Body of pancreas (tissue), 4 donors: ENCODE measurements around the gene VGLL2. TPM values are rescaled to one million over a fixed set of nuclear protein-coding genes. Genes with fewer than 3 reads are reported as not detected.

Source experiments
- ATAC-seq: fragments of 150-250 bp; one replicate; pipeline ENCODE4 v1.9.1; 2016
- DNase-seq, 4 donors: peaks; one replicate each; pipeline ENCODE4 v3.0.0-alpha.2; 2019
- H3K27ac ChIP-seq, 4 donors: fragments of 200-600 bp; sonication (generic); 1 replicate in 3 of 4; 2 replicates in 1 of 4; pipeline versions ENCODE4 v1.5.1 to v1.6.1; 2016 to 2019; ENCODE audit warnings: mild to moderate bottlenecking in 1 of 4, mixed read lengths in 1 of 4, moderate library complexity in 1 of 4
- H3K27me3 ChIP-seq, 2 donors: fragments of 200-600 bp; sonication (generic); one replicate each; pipeline ENCODE4 v1.6.0; 2016; ENCODE audit warnings: mild to moderate bottlenecking in 1 of 2
- H3K36me3 ChIP-seq, 2 donors: fragments of 200-600 bp; sonication (generic); replicated peaks in 1 of 2; 2 replicates each; pipeline ENCODE4 v1.5.1; 2016; ENCODE audit warnings: low read depth in 2 of 2; ENCODE audit not compliant: insufficient read depth in 1 of 2
- H3K4me1 ChIP-seq: fragments of 200-600 bp; sonication (generic); one replicate; pipeline ENCODE4 v1.6.0; 2016
- H3K4me3 ChIP-seq, 2 donors: fragments of 200-600 bp; sonication (generic); 1 replicate in 1 of 2; 2 replicates in 1 of 2; pipeline ENCODE4 v1.5.1; 2016 to 2019
- H3K9me3 ChIP-seq, 3 donors: fragments of 200-600 bp; sonication (generic); 1 replicate in 2 of 3; 2 replicates in 1 of 3; pipeline ENCODE4 v1.5.1; 2016
- CTCF ChIP-seq, 7 experiments: fragments of 450-650 bp in 4 of 7; fragments of 200-600 bp in 3 of 7; sonication (generic) in 3 of 7; IDR thresholded peaks; one replicate each; pipeline ENCODE4 v1.5.1; 2016 to 2019; ENCODE audit warnings: antibody characterized with exemption in 7 of 7
- POLR2A ChIP-seq, 3 donors: fragments of 450-650 bp; IDR thresholded peaks; one replicate each; pipeline ENCODE4 v1.6.1; 2016; ENCODE audit warnings: antibody characterized with exemption in 3 of 3, mild to moderate bottlenecking in 2 of 3
- WGBS, 2 donors: methylation state at CpG; one replicate each; pipeline ENCODE4 v1.1.5; 2017; 5-methylcytosine and 5-hydroxymethylcytosine counted together
- intact Hi-C: fragments of 100-400 bp; cut with DNase I; formaldehyde crosslinking; loops from one replicate; pipeline ENCODE4 v1.15.1; 2023
- total RNA-seq, 2 donors: library from RNA; depleted of rRNA; stranded (reverse); fragments of >200 nt; gene quantifications; one replicate each; pipeline ENCODE4 v1.1.0, GENCODE V29; 2016

The VGLL2 gene
- total RNA-seq, 2 donors from 2014 or later, result 0.99 TPM; not detected in 1

DNA sequence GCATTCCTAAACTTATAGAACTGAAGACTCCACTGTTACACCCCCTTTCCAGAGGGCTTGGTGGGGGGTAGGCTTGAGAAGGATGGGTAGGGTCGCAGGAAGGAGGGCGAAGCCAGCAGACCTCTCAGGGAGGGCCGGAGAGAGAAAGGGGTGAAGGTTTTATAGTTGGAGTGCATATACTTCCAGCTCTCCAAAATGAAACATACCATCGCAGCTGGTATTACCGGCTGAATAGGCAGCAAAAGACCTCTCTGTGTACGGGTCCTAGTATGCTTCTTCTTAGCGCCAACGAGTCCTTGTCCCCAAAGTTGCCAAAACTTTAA, 1.0 kb upstream of the VGLL2 start:
- intact Hi-C loops, result no loop called here
- TF ChIP-seq POLR2A (IDR thresholded peaks at IDR 0.05) (no peak), CTCF (IDR thresholded peaks at IDR 0.05) (no peak)
- peaks cover 0 to 34% of the 10 kb centered on the region in 2 donors for H3K27me3 ChIP-seq
- ATAC-seq (peak; percentile 13), DNase-seq (no peak)
- no peaks in the 10 kb centered on the region for H3K36me3 ChIP-seq
- WGBS, 2 donors, result 1 to 3% methylated on average over 8 of the region's 8 CpGs
- H3K4me1 ChIP-seq, result peaks cover 22% of the 10 kb centered on the region
- H3K4me3 ChIP-seq, result peak overlapping the region in 1 of 2 donors; percentile 29
- H3K27ac ChIP-seq, result no peak overlapping the region
- no peaks in the 10 kb centered on the region for H3K9me3 ChIP-seq

DNA sequence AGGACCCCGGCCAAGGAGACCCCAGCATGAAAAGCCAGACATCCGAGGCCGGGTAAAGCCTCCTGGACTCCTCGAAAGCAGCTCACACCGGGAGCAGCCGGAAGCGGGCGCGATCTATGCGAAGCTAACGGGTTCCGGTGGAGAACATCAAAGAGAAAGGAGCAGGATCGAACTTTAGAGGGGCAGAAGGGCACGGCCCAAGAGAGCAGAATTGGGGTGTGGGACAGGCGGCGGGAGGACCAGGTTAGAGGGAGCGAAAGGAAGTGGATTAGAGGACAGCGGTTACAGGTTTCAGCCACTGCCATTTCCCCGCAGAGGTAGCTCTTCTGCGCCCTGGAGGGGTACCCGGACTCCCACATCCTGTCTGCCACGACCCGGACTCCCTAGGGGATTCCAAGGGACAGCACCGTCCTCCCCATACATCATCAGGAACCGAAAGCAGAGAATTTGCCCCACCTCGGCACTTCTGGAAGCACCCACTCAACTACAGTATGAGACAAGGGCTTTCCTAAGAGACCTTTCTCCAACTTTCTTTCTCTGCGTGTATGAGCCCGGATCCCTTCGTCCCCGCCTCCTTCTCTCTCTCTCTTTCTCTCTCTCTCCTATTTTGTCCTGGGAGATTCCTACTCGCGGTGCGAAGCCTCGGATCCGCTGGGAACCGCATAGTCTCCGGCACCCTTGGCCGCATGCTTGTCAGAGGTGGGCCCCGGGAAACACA, 507 bp upstream of the VGLL2 start:
- WGBS, 2 donors, result 2% methylated on average over 39 of the region's 39 CpGs
- no peaks in the 10 kb centered on the region for H3K9me3 ChIP-seq
- intact Hi-C loops, result no loop called here
- TF ChIP-seq POLR2A (IDR thresholded peaks at IDR 0.05) (no peak), CTCF (IDR thresholded peaks at IDR 0.05) (no peak)
- peaks cover 23% of the 10 kb centered on the region for H3K4me1 ChIP-seq
- DNase-seq (no peak), ATAC-seq (peak; percentile 26)
- no peak overlapping the region for H3K27ac ChIP-seq
- peak overlapping the region in 1 of 2 donors; percentile 29 for H3K4me3 ChIP-seq
- H3K36me3 ChIP-seq, result no peaks in the 10 kb centered on the region
- peaks cover 0 to 38% of the 10 kb centered on the region in 2 donors for H3K27me3 ChIP-seq

DNA sequence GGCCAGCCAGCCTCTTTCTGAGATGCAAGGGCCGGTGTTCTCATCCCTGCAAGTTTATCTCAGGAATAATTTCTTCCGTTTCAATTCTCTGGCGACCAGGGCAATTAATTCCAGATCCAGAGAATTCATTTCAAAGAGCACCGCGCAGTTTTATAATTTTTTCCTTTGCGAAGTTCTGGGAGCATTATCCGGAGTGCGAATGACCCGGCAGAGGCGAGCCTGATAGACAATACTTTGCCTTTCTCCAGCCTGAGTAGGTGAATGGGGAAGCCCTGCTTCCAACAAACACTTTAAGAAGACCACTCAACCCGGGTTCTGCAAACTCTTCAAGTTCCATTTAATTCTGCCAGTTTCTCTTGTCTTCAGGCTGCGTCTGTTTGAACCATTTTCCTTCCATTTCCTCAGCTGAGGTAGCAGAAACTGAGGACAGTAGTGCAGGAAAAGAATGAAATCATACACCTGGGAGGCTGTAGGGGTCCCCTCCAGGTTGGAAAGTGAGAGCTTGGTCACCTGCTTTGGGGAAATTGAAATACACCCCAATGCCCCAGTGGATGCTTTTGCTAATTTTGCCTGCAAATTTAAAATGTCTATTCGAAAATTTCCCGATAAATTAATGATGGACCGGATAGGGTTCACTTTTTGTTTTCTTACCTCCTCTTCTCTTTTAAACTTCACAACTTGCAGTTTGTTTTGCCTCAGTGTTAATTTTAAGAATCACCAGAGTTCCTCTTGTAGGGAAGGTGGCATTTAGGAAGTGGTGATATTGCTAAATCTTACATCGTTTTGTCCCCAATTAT, 1.1 kb downstream of the VGLL2 start:
- H3K4me3 ChIP-seq, result no peak overlapping the region
- peaks cover 0 to 48% of the 10 kb centered on the region in 2 donors for H3K27me3 ChIP-seq
- TF ChIP-seq CTCF (IDR thresholded peaks at IDR 0.05) (no peak), POLR2A (IDR thresholded peaks at IDR 0.05) (no peak)
- H3K27ac ChIP-seq, result no peak overlapping the region
- intact Hi-C loops, result no loop called here
- no peaks in the 10 kb centered on the region for H3K36me3 ChIP-seq
- 8 to 12% methylated on average over 16 of the region's 16 CpGs for WGBS, 2 donors
- H3K9me3 ChIP-seq, result no peaks in the 10 kb centered on the region
- DNase-seq (no peak), ATAC-seq (no peak)
- peaks cover 35% of the 10 kb centered on the region for H3K4me1 ChIP-seq

GRCh38 chr6:117267054-117267347, 1.6 kb downstream of the VGLL2 start:
- 11 to 15% methylated on average over 5 of the region's 5 CpGs for WGBS, 2 donors

More at GRCh38 chr6:117267054-117267347, 1.6 kb downstream of the VGLL2 start:
- Histone ChIP-seq H3K36me3 (no peaks in the 10 kb centered on the region), H3K27ac (no peak overlapping the region), H3K27me3 (peaks cover 0 to 48% of the 10 kb centered on the region in 2 donors), H3K9me3 (no peaks in the 10 kb centered on the region), H3K4me3 (no peak overlapping the region), H3K4me1 (peaks cover 35% of the 10 kb centered on the region)
- TF ChIP-seq POLR2A (IDR thresholded peaks at IDR 0.05) (no peak), CTCF (IDR thresholded peaks at IDR 0.05) (no peak)
- intact Hi-C loops, result no loop called here
- no peak for DNase-seq
- no peak for ATAC-seq
